Skeletal muscle tissue (tissue), 4 donors: ENCODE results near the gene FRMD4B. TPM values are rescaled to one million over a fixed set of nuclear protein-coding genes. Genes with fewer than 3 reads are reported as not detected.

Source experiments
- H3K27ac ChIP-seq: one replicate; pipeline ENCODE4 v1.7.0; 2013; ENCODE audit warnings: mild to moderate bottlenecking, low read depth, low read length, inconsistent platforms
- H3K27me3 ChIP-seq, 3 donors: one replicate each; pipeline ENCODE4 v1.7.0; 2013; ENCODE audit warnings: low read length in 3 of 3; ENCODE audit not compliant: control insufficient read depth in 3 of 3, insufficient read depth in 3 of 3
- H3K36me3 ChIP-seq, 3 donors: one replicate each; pipeline ENCODE4 v1.7.0; 2013; ENCODE audit warnings: low read length in 3 of 3; ENCODE audit not compliant: control insufficient read depth in 3 of 3, insufficient read depth in 3 of 3
- H3K4me1 ChIP-seq, 3 donors: one replicate each; pipeline ENCODE4 v1.7.0; 2013; ENCODE audit warnings: low read length in 3 of 3, mild to moderate bottlenecking in 3 of 3; ENCODE audit not compliant: control insufficient read depth in 3 of 3, insufficient read depth in 3 of 3
- H3K4me3 ChIP-seq, 3 donors: one replicate each; pipeline ENCODE4 v1.7.0; 2013; ENCODE audit warnings: low read length in 3 of 3
- H3K9ac ChIP-seq, 3 donors: one replicate each; pipeline ENCODE4 v1.7.0; 2013; ENCODE audit warnings: low read length in 3 of 3, mild to moderate bottlenecking in 3 of 3, moderate library complexity in 2 of 3, low read depth in 1 of 3
- H3K9me3 ChIP-seq, 3 donors: one replicate each; pipeline ENCODE4 v1.7.0; 2013; ENCODE audit warnings: low read length in 3 of 3; ENCODE audit not compliant: control insufficient read depth in 3 of 3
- total RNA-seq: library from RNA; depleted of rRNA; stranded (reverse); fragments of >200 nt; gene quantifications from one replicate; pipeline ENCODE4 v1.2.3, GENCODE V29; 2014
- donor health status: Osteomylitis.

The FRMD4B gene
- total RNA-seq, 1 donor from 2014 or later, result 21.4 TPM

GRCh38 chr3:69353088-69353478 is 32.8 kb downstream of the FRMD4B start:
- H3K4me3 ChIP-seq, result peak overlapping the region; percentile 0 to 20 (median 11)

GRCh38 chr3:69352305-69353087 is 33.4 kb downstream of the FRMD4B start:
- no peaks in the 10 kb centered on the region for H3K36me3 ChIP-seq
- H3K9me3 ChIP-seq, result no peaks in the 10 kb centered on the region
- no peak overlapping the region for H3K9ac ChIP-seq
- H3K27ac ChIP-seq, result peak overlapping the region; percentile 50
- H3K4me1 ChIP-seq, result peaks cover 0 to 7% (median 0%) of the 10 kb centered on the region in 3 donors
- peak overlapping the region in 1 of 3 donors; percentile 20 for H3K4me3 ChIP-seq
- no peaks in the 10 kb centered on the region for H3K27me3 ChIP-seq

More at GRCh38 chr3:69353088-69353478, 32.8 kb downstream of the FRMD4B start:
- Histone ChIP-seq H3K36me3 (no peaks in the 10 kb centered on the region), H3K4me1 (peaks cover 0 to 7% (median 0%) of the 10 kb centered on the region in 3 donors), H3K27ac (peak overlapping the region; percentile 50), H3K27me3 (no peaks in the 10 kb centered on the region), H3K9ac (no peak overlapping the region), H3K9me3 (no peaks in the 10 kb centered on the region)

DNA sequence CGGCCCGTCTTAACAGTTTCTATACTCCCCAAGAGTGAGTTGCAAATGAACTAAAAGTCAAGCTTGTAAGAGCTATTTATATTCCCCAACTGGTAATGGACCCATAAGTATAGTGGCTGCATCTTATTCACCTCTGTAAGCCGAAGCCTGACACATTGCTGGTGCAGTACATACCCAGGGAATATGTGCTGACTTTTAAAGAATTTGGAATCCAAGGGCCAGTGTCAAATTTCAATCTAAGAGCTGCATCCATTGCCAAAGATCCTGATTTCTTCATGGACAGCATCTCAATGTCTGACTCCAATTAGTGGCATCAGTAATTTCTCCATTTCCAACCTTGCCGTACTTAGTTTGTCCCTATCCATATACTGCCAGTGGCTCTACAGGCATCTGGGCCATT is 42.0 kb downstream of the FRMD4B start:
- Histone ChIP-seq H3K36me3 (no peaks in the 10 kb centered on the region), H3K9ac (no peak overlapping the region), H3K4me3 (no peak overlapping the region), H3K27ac (no peak overlapping the region), H3K27me3 (no peaks in the 10 kb centered on the region), H3K9me3 (no peaks in the 10 kb centered on the region), H3K4me1 (no peaks in the 10 kb centered on the region)

GRCh38 chr3:69342074-69342473 is 43.8 kb downstream of the FRMD4B start:
- no peaks in the 10 kb centered on the region for H3K4me1 ChIP-seq
- no peaks in the 10 kb centered on the region for H3K36me3 ChIP-seq
- no peak overlapping the region for H3K27ac ChIP-seq
- H3K9ac ChIP-seq, result no peak overlapping the region
- H3K27me3 ChIP-seq, result no peaks in the 10 kb centered on the region
- no peaks in the 10 kb centered on the region for H3K9me3 ChIP-seq
- H3K4me3 ChIP-seq, result no peak overlapping the region

DNA sequence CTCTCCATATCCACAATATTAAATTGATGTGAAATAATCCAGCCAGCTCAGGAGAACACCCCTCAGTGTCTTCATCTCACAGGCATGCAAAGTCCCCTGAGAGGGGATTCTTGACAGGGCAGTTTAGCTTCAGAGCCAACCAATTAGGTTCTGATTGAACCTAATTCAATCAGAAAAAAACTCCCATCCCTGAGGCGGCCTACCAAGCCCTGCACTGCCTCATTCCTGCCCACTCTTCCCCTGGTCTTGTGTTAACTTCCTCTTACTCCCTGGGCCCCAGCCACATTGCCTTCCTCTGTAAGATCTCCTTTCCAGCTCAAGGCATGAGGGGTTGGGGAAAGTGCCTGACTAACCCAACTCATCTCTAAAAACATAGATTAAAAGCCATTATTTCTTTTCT is 46.1 kb downstream of the FRMD4B start:
- H3K27me3 ChIP-seq, result no peaks in the 10 kb centered on the region
- no peak overlapping the region for H3K27ac ChIP-seq
- no peaks in the 10 kb centered on the region for H3K9me3 ChIP-seq
- peaks cover 0 to 2% (median 0%) of the 10 kb centered on the region in 3 donors for H3K4me1 ChIP-seq
- H3K4me3 ChIP-seq, result no peak overlapping the region
- no peak overlapping the region for H3K9ac ChIP-seq
- H3K36me3 ChIP-seq, result no peaks in the 10 kb centered on the region

- peaks cover 0 to 3% (median 0%) of the 10 kb centered on the region in 3 donors for H3K4me1 ChIP-seq
- no peaks in the 10 kb centered on the region for H3K9me3 ChIP-seq
- H3K36me3 ChIP-seq, result no peaks in the 10 kb centered on the region
- no peak overlapping the region for H3K4me3 ChIP-seq
- no peaks in the 10 kb centered on the region for H3K27me3 ChIP-seq
- H3K27ac ChIP-seq, result no peak overlapping the region
- no peak overlapping the region for H3K9ac ChIP-seq
Measured at GRCh38 chr3:69338911-69339310, 47.0 kb downstream of the FRMD4B start.

GRCh38 chr3:69332934-69333333 is 53.0 kb downstream of the FRMD4B start:
- H3K4me1 ChIP-seq, result peaks cover 0 to 3% (median 0%) of the 10 kb centered on the region in 3 donors
- no peaks in the 10 kb centered on the region for H3K27me3 ChIP-seq
- H3K4me3 ChIP-seq, result no peak overlapping the region
- H3K9me3 ChIP-seq, result no peaks in the 10 kb centered on the region
- H3K9ac ChIP-seq, result no peak overlapping the region
- H3K36me3 ChIP-seq, result no peaks in the 10 kb centered on the region
- H3K27ac ChIP-seq, result no peak overlapping the region

DNA sequence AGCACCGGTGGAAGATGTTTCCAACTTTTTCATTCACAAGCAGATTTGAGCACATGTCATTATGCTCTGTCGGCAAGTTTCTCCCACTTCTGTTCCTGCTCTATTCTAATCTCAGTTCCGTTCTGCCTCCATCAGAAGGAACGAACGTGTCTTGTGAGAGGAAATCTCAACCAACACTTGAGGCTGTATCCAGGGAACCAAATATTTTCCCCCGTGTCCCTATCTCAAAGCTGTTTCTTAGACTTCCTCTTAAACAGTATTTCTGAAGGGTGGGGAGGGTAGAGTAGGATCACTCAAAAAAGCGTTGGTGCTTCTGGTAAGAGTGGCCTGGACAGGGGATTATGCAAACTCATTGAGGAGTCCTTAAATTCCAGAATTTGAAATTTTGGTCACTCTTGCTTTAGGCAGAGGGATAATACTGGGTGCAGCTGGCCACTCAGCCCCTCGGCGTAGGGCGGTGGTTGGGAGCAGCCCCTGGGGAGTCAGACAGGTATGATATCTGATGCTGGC is 54.9 kb downstream of the FRMD4B start:
- Histone ChIP-seq H3K27me3 (no peaks in the 10 kb centered on the region), H3K9me3 (no peaks in the 10 kb centered on the region), H3K36me3 (no peaks in the 10 kb centered on the region), H3K9ac (no peak overlapping the region), H3K27ac (peak overlapping the region; percentile 59), H3K4me3 (no peak overlapping the region), H3K4me1 (peaks cover 0 to 3% (median 0%) of the 10 kb centered on the region in 3 donors)

DNA sequence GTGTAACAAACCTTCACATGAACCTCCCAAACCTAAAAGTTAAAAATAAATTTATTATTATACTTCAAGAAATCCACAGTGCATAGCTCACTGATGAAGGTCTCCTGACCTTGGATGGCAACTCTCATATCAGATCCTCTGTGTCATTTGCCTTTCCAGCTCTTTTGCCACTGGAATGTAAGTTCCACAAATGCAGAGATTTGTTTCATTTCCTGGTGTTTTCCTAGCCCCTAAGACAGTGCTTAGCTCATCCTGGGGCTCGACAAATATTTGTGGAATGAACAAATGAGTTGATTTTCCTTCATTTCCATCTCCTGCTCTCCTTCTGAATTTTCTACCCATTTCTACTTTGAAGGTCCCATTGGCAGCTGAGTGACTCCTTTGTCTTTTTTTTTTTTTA is 56.0 kb downstream of the FRMD4B start:
- no peaks in the 10 kb centered on the region for H3K27me3 ChIP-seq
- H3K4me1 ChIP-seq, result peaks cover 0 to 2% (median 0%) of the 10 kb centered on the region in 3 donors
- H3K4me3 ChIP-seq, result no peak overlapping the region
- no peaks in the 10 kb centered on the region for H3K36me3 ChIP-seq
- H3K27ac ChIP-seq, result no peak overlapping the region
- no peak overlapping the region for H3K9ac ChIP-seq
- H3K9me3 ChIP-seq, result no peaks in the 10 kb centered on the region

- H3K27ac ChIP-seq, result peak overlapping the region; percentile 36
- no peak overlapping the region for H3K4me3 ChIP-seq
- H3K36me3 ChIP-seq, result no peaks in the 10 kb centered on the region
- H3K27me3 ChIP-seq, result no peaks in the 10 kb centered on the region
- H3K9ac ChIP-seq, result no peak overlapping the region
- H3K4me1 ChIP-seq, result no peaks in the 10 kb centered on the region
- H3K9me3 ChIP-seq, result no peaks in the 10 kb centered on the region
Measured at GRCh38 chr3:69328963-69329302, 57.0 kb downstream of the FRMD4B start.
